ENCODE measurements around the gene CELF6.

Gene CELF6

GRCh38 chr15:72285402-72285801 lies 34.6 kb downstream of the CELF6 start:
- Histone ChIP-seq H3K9ac (ENCODE audit: low read depth, low read length, poor library complexity, severe bottlenecking) (no peak overlapping the region), H3K27me3 (ENCODE audit: insufficient read depth, low read length, poor library complexity, severe bottlenecking) (no peaks in the 10 kb centered on the region), H3K4me2 (ENCODE audit: low read depth, low read length, poor library complexity, severe bottlenecking) (no peak overlapping the region), H3K4me3 (ENCODE audit: low read length, poor library complexity, severe bottlenecking) (no peak overlapping the region), H3F3A (ENCODE audit: low read depth) (no peaks in the 10 kb centered on the region), H4K20me1 (ENCODE audit: insufficient read depth, low read length, poor library complexity, severe bottlenecking) (no peaks in the 10 kb centered on the region), H3K9me3 (ENCODE audit: insufficient read depth, low read depth, low read length) (no peaks in the 10 kb centered on the region), H3K9me2 (replicated peaks; ENCODE audit: low read depth, low read length) (no peaks in the 10 kb centered on the region), H3K4me1 (ENCODE audit: insufficient read depth, low read length, poor library complexity, severe bottlenecking) (no peaks in the 10 kb centered on the region), H3K79me2 (ENCODE audit: insufficient read depth, low read length) (no peaks in the 10 kb centered on the region), H3K36me3 (ENCODE audit: insufficient read depth, low read length) (no peaks in the 10 kb centered on the region), H2AFZ (ENCODE audit: low read length) (no peak overlapping the region)
- no peak for TF ChIP-seq CTCF (conservative IDR thresholded peaks at IDR 0.05; ENCODE audit: low read length)
- TF ChIP-seq EZH2phosphoT487 (IDR thresholded peaks at IDR 0.05; ENCODE audit: borderline replicate concordance) = no peak

GRCh38 chr15:72284781-72285180 lies 35.2 kb downstream of the CELF6 start:
- no peaks in the 10 kb centered on the region for H3K27me3 ChIP-seq (ENCODE audit: insufficient read depth, low read length, poor library complexity, severe bottlenecking)

GRCh38 chr15:72281713-72282112 lies 38.2 kb downstream of the CELF6 start:
- no peak overlapping the region for H2AFZ ChIP-seq (ENCODE audit: low read length)
- no peak overlapping the region for H3K9ac ChIP-seq (ENCODE audit: low read depth, low read length, poor library complexity, severe bottlenecking)
- no peaks in the 10 kb centered on the region for H3F3A ChIP-seq (ENCODE audit: low read depth)
- no peaks in the 10 kb centered on the region for H3K9me2 ChIP-seq (replicated peaks; ENCODE audit: low read depth, low read length)
- no peak overlapping the region for H3K4me2 ChIP-seq (ENCODE audit: low read depth, low read length, poor library complexity, severe bottlenecking)
- H3K79me2 ChIP-seq (ENCODE audit: insufficient read depth, low read length) = no peaks in the 10 kb centered on the region
- no peaks in the 10 kb centered on the region for H3K4me1 ChIP-seq (ENCODE audit: insufficient read depth, low read length, poor library complexity, severe bottlenecking)
- no peak overlapping the region for H3K4me3 ChIP-seq (ENCODE audit: low read length, poor library complexity, severe bottlenecking)
- H4K20me1 ChIP-seq (ENCODE audit: insufficient read depth, low read length, poor library complexity, severe bottlenecking) = no peaks in the 10 kb centered on the region
- TF ChIP-seq CTCF (conservative IDR thresholded peaks at IDR 0.05; ENCODE audit: low read length) (no peak), EZH2phosphoT487 (IDR thresholded peaks at IDR 0.05; ENCODE audit: borderline replicate concordance) (no peak)
- no peaks in the 10 kb centered on the region for H3K27me3 ChIP-seq (ENCODE audit: insufficient read depth, low read length, poor library complexity, severe bottlenecking)
- no peaks in the 10 kb centered on the region for H3K36me3 ChIP-seq (ENCODE audit: insufficient read depth, low read length)
- no peaks in the 10 kb centered on the region for H3K9me3 ChIP-seq (ENCODE audit: insufficient read depth, low read depth, low read length)

More at GRCh38 chr15:72284781-72285180, 35.2 kb downstream of the CELF6 start:
- H3K36me3 ChIP-seq (ENCODE audit: insufficient read depth, low read length) = no peaks in the 10 kb centered on the region
- H3K4me1 ChIP-seq (ENCODE audit: insufficient read depth, low read length, poor library complexity, severe bottlenecking) = no peaks in the 10 kb centered on the region
- no peak overlapping the region for H3K4me2 ChIP-seq (ENCODE audit: low read depth, low read length, poor library complexity, severe bottlenecking)
- no peaks in the 10 kb centered on the region for H3K9me2 ChIP-seq (replicated peaks; ENCODE audit: low read depth, low read length)
- no peak overlapping the region for H3K4me3 ChIP-seq (ENCODE audit: low read length, poor library complexity, severe bottlenecking)
- H3K9me3 ChIP-seq (ENCODE audit: insufficient read depth, low read depth, low read length) = no peaks in the 10 kb centered on the region
- no peaks in the 10 kb centered on the region for H3F3A ChIP-seq (ENCODE audit: low read depth)
- no peaks in the 10 kb centered on the region for H4K20me1 ChIP-seq (ENCODE audit: insufficient read depth, low read length, poor library complexity, severe bottlenecking)
- TF ChIP-seq EZH2phosphoT487 (IDR thresholded peaks at IDR 0.05; ENCODE audit: borderline replicate concordance) (no peak), CTCF (conservative IDR thresholded peaks at IDR 0.05; ENCODE audit: low read length) (no peak)
- H2AFZ ChIP-seq (ENCODE audit: low read length) = no peak overlapping the region
- H3K79me2 ChIP-seq (ENCODE audit: insufficient read depth, low read length) = no peaks in the 10 kb centered on the region
- no peak overlapping the region for H3K9ac ChIP-seq (ENCODE audit: low read depth, low read length, poor library complexity, severe bottlenecking)
